ENCODE results near the gene SMYD3. TPM values are rescaled to one million over a fixed set of nuclear protein-coding genes. Genes with fewer than 3 reads are reported as not detected.

Gene SMYD3
- total RNA-seq, 1 experiment from 2014 or later, result 25.5 TPM

DNA sequence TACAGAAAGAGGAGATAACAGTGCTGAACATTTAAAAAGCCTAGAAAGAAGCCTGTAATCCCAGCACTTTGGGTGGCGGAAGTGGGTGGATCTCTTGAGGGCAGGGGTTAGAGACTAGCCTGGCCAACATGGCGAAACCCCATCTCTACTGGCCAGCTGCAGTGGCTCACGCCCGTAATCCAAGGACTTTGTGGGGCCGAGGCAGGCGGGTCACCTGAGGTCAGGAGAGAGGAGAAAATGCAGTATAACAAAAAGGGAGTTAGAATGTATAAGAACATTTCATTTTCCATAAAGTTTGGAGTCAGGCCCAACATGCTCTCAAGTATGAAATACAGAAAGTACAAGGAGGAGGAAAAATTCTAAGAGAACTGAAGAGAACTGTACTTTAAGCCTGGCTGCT, 134.5 kb downstream of the SMYD3 start:
- Histone ChIP-seq H3K4me2 (ENCODE audit: insufficient read depth, insufficient read length, low read length) (no peak overlapping the region), H3K23me2 (ENCODE audit: insufficient read length, low read depth, low read length, poor library complexity, severe bottlenecking) (no peaks in the 10 kb centered on the region), H3K79me1 (ENCODE audit: insufficient read depth, low read depth, low read length, poor library complexity, severe bottlenecking) (no peaks in the 10 kb centered on the region), H4K91ac (ENCODE audit: insufficient read length, low read depth, low read length) (no peak overlapping the region), H3K9me3 (ENCODE audit: control insufficient read depth, low read depth, low read length) (no peaks in the 10 kb centered on the region), H2AK5ac (ENCODE audit: insufficient read length, low read length) (no peak overlapping the region), H3K14ac (ENCODE audit: insufficient read depth, low read length) (no peak overlapping the region), H4K20me1 (ENCODE audit: control insufficient read depth, insufficient read depth, insufficient read length) (no peaks in the 10 kb centered on the region), H2BK15ac (ENCODE audit: low read depth, low read length) (no peak overlapping the region), H3K9ac (ENCODE audit: extremely low read depth, insufficient read length, low read length) (no peak overlapping the region), H4K8ac (replicated peaks; ENCODE audit: insufficient read length, low read depth, low read length) (no peak overlapping the region), H2BK20ac (ENCODE audit: low read depth, low read length, poor library complexity, severe bottlenecking) (no peak overlapping the region), H3K18ac (ENCODE audit: insufficient read length, low read depth, low read length) (no peak overlapping the region), H3K23ac (ENCODE audit: insufficient read length, low read depth, low read length) (no peak overlapping the region), H3K79me2 (ENCODE audit: insufficient read depth, low read length) (no peaks in the 10 kb centered on the region), H2BK120ac (ENCODE audit: low read depth, low read length, poor library complexity, severe bottlenecking) (no peak overlapping the region), H3T11ph (ENCODE audit: low read length) (no peak overlapping the region), H4K5ac (ENCODE audit: insufficient read length, low read depth, low read length) (no peak overlapping the region), H3K4me1 (ENCODE audit: insufficient read depth, low read length) (no peaks in the 10 kb centered on the region), H3K4ac (ENCODE audit: low read depth, low read length) (no peak overlapping the region), H3K27me3 (ENCODE audit: insufficient read depth, low read length) (no peaks in the 10 kb centered on the region), H2BK5ac (ENCODE audit: insufficient read length, low read length) (no peak overlapping the region), H2BK12ac (ENCODE audit: insufficient read length, low read depth, low read length) (no peak overlapping the region), H2AFZ (ENCODE audit: low read length) (no peak overlapping the region), H3K56ac (ENCODE audit: insufficient read length, low read depth, low read length) (no peak overlapping the region), H3K27ac (ENCODE audit: insufficient read length, low read depth, low read length) (no peak overlapping the region)
- no peak for DNase-seq
- peaks cover 5% of the 10 kb centered on the region in 2 experiments; a peak in 2 of 4 replicates for H3K4me1 Mint-ChIP-seq
- H3K27ac Mint-ChIP-seq, result no peak overlapping the region; a peak in 1 of 7 replicates
- no peaks in the 10 kb centered on the region for H3K9me3 Mint-ChIP-seq
- H3K4me3 Mint-ChIP-seq, result no peak overlapping the region
- WGBS (ENCODE audit: extremely low coverage, insufficient read length, low lambda C conversion rate), result no CpG with 5 or more reads among the region's 6 CpGs
- no peaks in the 10 kb centered on the region for H3K27me3 Mint-ChIP-seq (ENCODE audit: low read depth)
- H3K36me3 Mint-ChIP-seq (ENCODE audit: insufficient read depth in 1 of 3, low read depth in 3 of 3), result no peaks in the 10 kb centered on the region
- TF ChIP-seq, protein P1, sequence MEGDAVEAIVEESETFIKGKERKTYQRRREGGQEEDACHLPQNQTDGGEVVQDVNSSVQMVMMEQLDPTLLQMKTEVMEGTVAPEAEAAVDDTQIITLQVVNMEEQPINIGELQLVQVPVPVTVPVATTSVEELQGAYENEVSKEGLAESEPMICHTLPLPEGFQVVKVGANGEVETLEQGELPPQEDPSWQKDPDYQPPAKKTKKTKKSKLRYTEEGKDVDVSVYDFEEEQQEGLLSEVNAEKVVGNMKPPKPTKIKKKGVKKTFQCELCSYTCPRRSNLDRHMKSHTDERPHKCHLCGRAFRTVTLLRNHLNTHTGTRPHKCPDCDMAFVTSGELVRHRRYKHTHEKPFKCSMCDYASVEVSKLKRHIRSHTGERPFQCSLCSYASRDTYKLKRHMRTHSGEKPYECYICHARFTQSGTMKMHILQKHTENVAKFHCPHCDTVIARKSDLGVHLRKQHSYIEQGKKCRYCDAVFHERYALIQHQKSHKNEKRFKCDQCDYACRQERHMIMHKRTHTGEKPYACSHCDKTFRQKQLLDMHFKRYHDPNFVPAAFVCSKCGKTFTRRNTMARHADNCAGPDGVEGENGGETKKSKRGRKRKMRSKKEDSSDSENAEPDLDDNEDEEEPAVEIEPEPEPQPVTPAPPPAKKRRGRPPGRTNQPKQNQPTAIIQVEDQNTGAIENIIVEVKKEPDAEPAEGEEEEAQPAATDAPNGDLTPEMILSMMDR (conservative IDR thresholded peaks at IDR 0.05), result no peak

Measured in H9 (cell line).